Vagina (tissue), 2 donors: ENCODE data around the gene ZG16.

Experiments
- CTCF ChIP-seq, 3 experiments: fragments of 450-650 bp in 2 of 3; fragments of 200-600 bp in 1 of 3; sonication (generic) in 1 of 3; IDR thresholded peaks; one replicate each; pipeline ENCODE4 v1.5.1; 2017 to 2019; ENCODE audit warnings: antibody characterized with exemption in 3 of 3, mild to moderate bottlenecking in 2 of 3, moderate library complexity in 2 of 3
- POLR2A ChIP-seq, 2 donors: fragments of 450-650 bp; IDR thresholded peaks; one replicate each; pipeline ENCODE4 v1.6.1; 2017; ENCODE audit warnings: antibody characterized with exemption in 2 of 2, mild to moderate bottlenecking in 2 of 2, moderate library complexity in 2 of 2
- POLR2AphosphoS5 ChIP-seq, 2 donors: sonication (generic); formaldehyde crosslinking; IDR thresholded peaks; one replicate each; pipeline ENCODE4 v1.9.0; 2017; ENCODE audit warnings: antibody characterized with exemption in 2 of 2, mild to moderate bottlenecking in 2 of 2, low read depth in 1 of 2; ENCODE audit not compliant: insufficient read depth in 1 of 2

GRCh38 chr16:29767062-29767461, 11.0 kb upstream of the ZG16 start:
- TF ChIP-seq POLR2A (IDR thresholded peaks at IDR 0.05) (no peak), CTCF (IDR thresholded peaks at IDR 0.05) (no peak), POLR2AphosphoS5 (IDR thresholded peaks at IDR 0.05; ENCODE audit: insufficient read depth in 1 of 2, low read depth in 1 of 2) (no peak)
